Measurements from ENCODE around the gene SH2D1B. TPM values are rescaled to one million over a fixed set of nuclear protein-coding genes. Genes with fewer than 3 reads are reported as not detected.

SH2D1B gene
- total and polyA plus RNA-seq, 9 donors, result 0.10 to 0.40 (median 0.12) TPM; not detected in 6

GRCh38 chr1:162376691-162377090, 35.2 kb downstream of the SH2D1B start, which contains the start of gene SPATA46:
TSS of gene SPATA46 (minus strand) at chr1:162376854. CDS start at chr1:162376790, 64 bp downstream.
- intact Hi-C loops (cut with DNase I), result no loop called here
- TF ChIP-seq POLR2A (IDR thresholded peaks at IDR 0.05) (no peak), CTCF (IDR thresholded peaks at IDR 0.05) (no peak), EP300 (IDR thresholded peaks at IDR 0.05) (no peak)
- WGBS, 3 donors, result 90 to 97% (median 96%) methylated on average over 5 of the region's 5 CpGs

GRCh38 chr1:162375463-162375862, 36.5 kb downstream of the SH2D1B start:
- whole genome bisulfite sequencing, 3 donors, result 81 to 82% (median 81%) methylated on average over 8 of the region's 8 CpGs
- Histone ChIP-seq H3K4me3 (no peak overlapping the region), H3K27ac (no peak overlapping the region), H3K36me3 (no peaks in the 10 kb centered on the region), H3K9me3 (no peaks in the 10 kb centered on the region), H3K27me3 (no peaks in the 10 kb centered on the region), H3K4me1 (ENCODE audit: insufficient read depth) (no peaks in the 10 kb centered on the region)
- no peak for DNase-seq
- intact Hi-C loops (cut with DNase I), result no loop called here
- TF ChIP-seq EP300 (IDR thresholded peaks at IDR 0.05), result no peak
- no peak for TF ChIP-seq POLR2A (IDR thresholded peaks at IDR 0.05)
- TF ChIP-seq CTCF (IDR thresholded peaks at IDR 0.05), result no peak

More at GRCh38 chr1:162376691-162377090, 35.2 kb downstream of the SH2D1B start, which contains the start of gene SPATA46:
- H3K4me3 ChIP-seq, result no peak within 1 kb of the TSS
- DNase-seq, result no peak
- H3K27ac ChIP-seq, result no peak within 1 kb of the TSS
- H3K36me3 ChIP-seq, result no peaks in the 10 kb centered on the region
- no peaks in the 10 kb centered on the region for H3K27me3 ChIP-seq
- H3K4me1 ChIP-seq (ENCODE audit: insufficient read depth), result no peaks in the 10 kb centered on the region
- H3K9me3 ChIP-seq, result no peaks in the 10 kb centered on the region

DNA sequence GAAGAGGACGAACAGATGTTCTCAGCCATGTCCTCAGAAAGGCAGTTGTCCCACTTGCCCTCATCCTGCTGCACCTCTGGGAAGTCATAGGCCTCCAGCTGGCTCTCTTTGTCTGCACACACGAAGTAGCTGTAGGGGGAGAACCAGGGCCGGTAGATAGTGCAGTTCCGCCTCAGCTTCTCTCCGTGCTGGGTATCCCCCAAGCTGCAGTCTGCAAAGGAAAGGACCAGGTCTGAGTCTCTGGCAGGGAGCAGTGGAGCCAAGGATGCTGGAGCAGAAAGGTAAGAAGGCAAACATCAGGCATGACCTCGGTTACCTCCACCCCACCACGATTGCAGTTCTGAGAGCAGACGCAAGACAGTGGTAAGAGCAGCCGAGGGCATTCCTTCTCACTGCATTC, 37.5 kb downstream of the SH2D1B start:
- Histone ChIP-seq H3K4me1 (ENCODE audit: insufficient read depth) (no peaks in the 10 kb centered on the region), H3K9me3 (no peaks in the 10 kb centered on the region), H3K27me3 (no peaks in the 10 kb centered on the region), H3K36me3 (no peaks in the 10 kb centered on the region), H3K27ac (no peak overlapping the region), H3K4me3 (no peak overlapping the region)
- TF ChIP-seq EP300 (IDR thresholded peaks at IDR 0.05) (no peak), CTCF (IDR thresholded peaks at IDR 0.05) (no peak), POLR2A (IDR thresholded peaks at IDR 0.05) (no peak)
- WGBS, 3 donors, result 88 to 91% (median 90%) methylated on average over 9 of the region's 9 CpGs
- intact Hi-C loops (cut with DNase I), result no loop called here
- no peak for DNase-seq

GRCh38 chr1:162373541-162374260, 38.2 kb downstream of the SH2D1B start:
- TF ChIP-seq EP300 (IDR thresholded peaks at IDR 0.05), result no peak
- TF ChIP-seq CTCF (IDR thresholded peaks at IDR 0.05), result no peak
- no peak for TF ChIP-seq POLR2A (IDR thresholded peaks at IDR 0.05)
- no peaks in the 10 kb centered on the region for H3K4me1 ChIP-seq (ENCODE audit: insufficient read depth)
- whole genome bisulfite sequencing, 3 donors, result 90 to 92% (median 91%) methylated on average over 7 to 8 of the region's 8 CpGs
- H3K27ac ChIP-seq, result no peak overlapping the region
- intact Hi-C loops (cut with DNase I), result no loop called here
- H3K9me3 ChIP-seq, result no peaks in the 10 kb centered on the region
- no peak for DNase-seq
- H3K27me3 ChIP-seq, result no peaks in the 10 kb centered on the region
- no peak overlapping the region for H3K4me3 ChIP-seq
- H3K36me3 ChIP-seq, result no peaks in the 10 kb centered on the region
